Caco-2 (cell line): ENCODE results near the gene TTL. TPM values are rescaled to one million over a fixed set of nuclear protein-coding genes. Genes with fewer than 3 reads are reported as not detected.

Experiments
- BruUV-seq: library from RNA; stranded (reverse); fragments of 400-500 nt; replicated peaks from 2 replicates; lab custom pipeline; 2021; lab: Mats Ljungman, UMichigan
- CTCF ChIA-PET: fragments of 300-600 bp; sonication (Branson Sonifier 250); formaldehyde crosslinking; loops from one replicate; lab custom pipeline; 2022; ENCODE audit warnings: antibody characterized with exemption; lab: Charles Lee
- POLR2A ChIA-PET: fragments of 300-600 bp; sonication (Branson Sonifier 250); formaldehyde crosslinking; loops from one replicate; lab custom pipeline; 2022; ENCODE audit warnings: antibody characterized with exemption; lab: Charles Lee
- DNase-seq, 2 experiments: peaks; one replicate each; pipeline versions ENCODE4 v3.0.0 to v3.0.0-alpha.2; 2020 to 2022
- H3K27me3 ChIP-seq: replicated peaks from 2 replicates; pipeline ENCODE4 v1.6.0; 2011; ENCODE audit warnings: low read length; ENCODE audit not compliant: control insufficient read depth, insufficient read depth
- H3K36me3 ChIP-seq: 2 replicates; pipeline ENCODE4 v1.5.1; 2011; ENCODE audit warnings: low read length; ENCODE audit not compliant: control insufficient read depth, insufficient read depth
- H3K4me1 ChIP-seq: fragments of 250-450 bp; sonication (Bioruptor Pico); 2 replicates; pipeline ENCODE4 v1.5.1; 2020; ENCODE audit warnings: mild to moderate bottlenecking
- H3K4me3 ChIP-seq: 2 replicates; pipeline ENCODE4 v1.5.1; 2011; ENCODE audit warnings: low read depth, mild to moderate bottlenecking, control low read depth, low read length
- H3K9me3 ChIP-seq: fragments of 250-450 bp; sonication (Bioruptor Pico); 2 replicates; pipeline ENCODE4 v1.5.1; 2020; ENCODE audit warnings: mild to moderate bottlenecking, moderate library complexity
- H3K27ac Mint-ChIP-seq: one replicate; pipeline ENCODE4 v1.8.0; 2022; ENCODE audit warnings: mixed read lengths; ENCODE audit not compliant: unreplicated experiment
- H3K27me3 Mint-ChIP-seq: one replicate; pipeline ENCODE4 v1.8.0; 2022; ENCODE audit warnings: mixed read lengths; ENCODE audit not compliant: insufficient read depth, unreplicated experiment
- H3K36me3 Mint-ChIP-seq: one replicate; pipeline ENCODE4 v1.8.0; 2022; ENCODE audit warnings: mild to moderate bottlenecking, mixed read lengths; ENCODE audit not compliant: insufficient read depth, unreplicated experiment
- H3K4me1 Mint-ChIP-seq: one replicate; pipeline ENCODE4 v1.8.0; 2022; ENCODE audit warnings: low read depth, mixed read lengths; ENCODE audit not compliant: unreplicated experiment
- H3K4me3 Mint-ChIP-seq: one replicate; pipeline ENCODE4 v1.8.0; 2022; ENCODE audit warnings: mild to moderate bottlenecking, moderate library complexity, mixed read lengths; ENCODE audit not compliant: unreplicated experiment
- H3K9me3 Mint-ChIP-seq: one replicate; pipeline ENCODE4 v1.8.0; 2022; ENCODE audit warnings: mixed read lengths; ENCODE audit not compliant: unreplicated experiment
- intact Hi-C: fragments of 100-400 bp; cut with micrococcal nuclease; formaldehyde crosslinking; loops from one replicate; pipeline ENCODE4 v1.10.0; 2022; ENCODE audit not compliant: unreplicated experiment
- total RNA-seq: library from RNA; stranded (reverse); gene quantifications from 2 replicates; pipeline ENCODE4 v1.2.3, GENCODE V29; 2022
- TF ChIP-seq, protein P1 (sequence below), 2 experiments: fragments of 200-600 bp in 1 of 2; IDR thresholded peaks; 1 replicate in 1 of 2; 2 replicates in 1 of 2; pipeline versions ENCODE4 v1.5.1 to v1.8.0; 2011 to 2022; ENCODE audit warnings: antibody characterized with exemption in 1 of 2, control low read depth in 1 of 2, inconsistent platforms in 1 of 2, low read depth in 1 of 2, low read length in 1 of 2, mild to moderate bottlenecking in 1 of 2, moderate library complexity in 1 of 2; ENCODE audit not compliant: insufficient read depth in 1 of 2, severe bottlenecking in 1 of 2, unreplicated experiment in 1 of 2

Gene TTL
- total RNA-seq, 1 experiment from 2014 or later = 46.9 TPM

DNA sequence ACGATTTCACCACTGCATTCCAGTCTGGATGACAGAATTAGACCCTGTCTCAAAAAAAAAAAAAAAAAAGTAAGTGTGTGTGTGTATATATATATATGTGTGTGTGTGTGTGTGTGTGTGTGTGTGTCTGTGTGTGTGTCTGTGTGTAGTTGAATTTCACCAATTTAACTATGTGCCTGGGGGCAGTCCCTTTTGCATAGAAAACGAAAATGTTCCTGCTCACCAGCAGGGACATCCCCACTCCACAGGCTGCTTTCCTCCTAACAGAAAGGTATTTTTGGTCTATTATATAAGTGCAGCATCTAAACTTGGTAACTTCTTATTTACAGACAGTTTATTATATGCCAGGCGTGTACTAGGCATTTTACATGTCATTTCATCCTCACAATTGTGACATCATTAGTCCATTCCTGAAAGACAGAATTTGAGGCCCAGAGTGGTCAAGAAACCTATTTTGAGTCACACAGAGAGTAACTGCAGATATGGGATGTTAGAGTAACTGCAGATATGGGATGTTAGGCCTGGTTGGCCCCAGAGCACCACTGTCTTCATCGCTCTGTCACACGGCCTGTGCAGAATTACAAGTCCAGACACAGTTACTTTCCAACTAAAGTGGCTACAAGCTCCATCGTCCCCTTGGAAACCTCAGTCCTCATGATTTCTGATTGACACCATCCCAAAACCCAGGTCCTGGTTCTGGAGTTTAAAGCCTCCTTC is 9.3 kb upstream of the TTL start:
- Histone ChIP-seq H3K4me1 (no peaks in the 10 kb centered on the region), H3K4me3 (no peak overlapping the region), H3K36me3 (no peaks in the 10 kb centered on the region), H3K9me3 (no peaks in the 10 kb centered on the region; the same call in 1 of the 2 replicates), H3K27me3 (no peaks in the 10 kb centered on the region)
- Mint-ChIP-seq H3K27ac (no peak overlapping the region), H3K9me3 (no peaks in the 10 kb centered on the region), H3K27me3 (no peaks in the 10 kb centered on the region), H3K36me3 (no peaks in the 10 kb centered on the region), H3K4me3 (no peak overlapping the region), H3K4me1 (no peaks in the 10 kb centered on the region)
- POLR2A ChIA-PET = no interaction called here
- TF ChIP-seq, protein P1, sequence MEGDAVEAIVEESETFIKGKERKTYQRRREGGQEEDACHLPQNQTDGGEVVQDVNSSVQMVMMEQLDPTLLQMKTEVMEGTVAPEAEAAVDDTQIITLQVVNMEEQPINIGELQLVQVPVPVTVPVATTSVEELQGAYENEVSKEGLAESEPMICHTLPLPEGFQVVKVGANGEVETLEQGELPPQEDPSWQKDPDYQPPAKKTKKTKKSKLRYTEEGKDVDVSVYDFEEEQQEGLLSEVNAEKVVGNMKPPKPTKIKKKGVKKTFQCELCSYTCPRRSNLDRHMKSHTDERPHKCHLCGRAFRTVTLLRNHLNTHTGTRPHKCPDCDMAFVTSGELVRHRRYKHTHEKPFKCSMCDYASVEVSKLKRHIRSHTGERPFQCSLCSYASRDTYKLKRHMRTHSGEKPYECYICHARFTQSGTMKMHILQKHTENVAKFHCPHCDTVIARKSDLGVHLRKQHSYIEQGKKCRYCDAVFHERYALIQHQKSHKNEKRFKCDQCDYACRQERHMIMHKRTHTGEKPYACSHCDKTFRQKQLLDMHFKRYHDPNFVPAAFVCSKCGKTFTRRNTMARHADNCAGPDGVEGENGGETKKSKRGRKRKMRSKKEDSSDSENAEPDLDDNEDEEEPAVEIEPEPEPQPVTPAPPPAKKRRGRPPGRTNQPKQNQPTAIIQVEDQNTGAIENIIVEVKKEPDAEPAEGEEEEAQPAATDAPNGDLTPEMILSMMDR (IDR thresholded peaks at IDR 0.05; ENCODE audit: insufficient read depth in 1 of 2, low read depth in 1 of 2, low read length in 1 of 2, severe bottlenecking in 1 of 2, unreplicated experiment in 1 of 2) = no peak
- DNase-seq = no peak
- no TSS peak for BruUV-seq
- CTCF ChIA-PET = no interaction called here
- intact Hi-C loops = no loop called here

DNA sequence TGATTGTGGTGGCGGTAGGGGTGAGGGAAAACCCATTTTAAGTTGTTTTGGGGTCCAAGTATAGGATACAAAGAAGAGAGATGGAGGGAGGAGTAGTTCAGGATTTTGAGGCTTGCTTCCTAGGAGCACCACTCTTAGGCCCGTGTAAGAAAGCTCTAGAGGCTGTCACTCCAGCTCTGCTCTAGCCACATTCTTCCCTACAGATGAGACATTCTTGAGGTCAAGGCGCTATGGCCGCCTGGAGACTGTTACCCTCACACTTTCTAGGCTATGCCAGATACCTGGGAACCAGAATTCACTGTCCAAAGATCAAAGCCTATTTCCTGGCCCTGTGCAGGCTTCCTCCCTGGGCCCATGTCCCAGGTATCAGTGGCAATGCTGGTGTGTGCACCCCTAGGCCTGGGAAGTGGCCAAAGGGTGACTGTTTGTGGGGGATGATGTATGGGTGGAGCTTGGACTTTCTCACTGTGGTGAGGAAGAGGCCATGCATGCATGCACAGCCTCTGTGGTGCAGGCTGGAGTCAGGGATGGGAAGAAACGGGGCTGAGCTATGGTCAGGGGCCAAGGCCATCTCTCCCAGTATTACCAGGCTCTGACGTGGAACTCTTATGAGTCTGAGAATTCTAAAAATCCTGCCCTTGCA is 7.0 kb upstream of the TTL start:
- Histone ChIP-seq H3K9me3 (no peaks in the 10 kb centered on the region), H3K27me3 (no peaks in the 10 kb centered on the region), H3K4me1 (no peaks in the 10 kb centered on the region), H3K4me3 (no peak overlapping the region), H3K36me3 (no peaks in the 10 kb centered on the region)
- Mint-ChIP-seq H3K27me3 (no peaks in the 10 kb centered on the region), H3K4me1 (no peaks in the 10 kb centered on the region), H3K27ac (no peak overlapping the region), H3K36me3 (no peaks in the 10 kb centered on the region), H3K4me3 (no peak overlapping the region), H3K9me3 (no peaks in the 10 kb centered on the region)
- POLR2A ChIA-PET = no interaction called here
- no peak for DNase-seq
- no TSS peak for BruUV-seq
- TF ChIP-seq, protein P1 (IDR thresholded peaks at IDR 0.05; ENCODE audit: insufficient read depth in 1 of 2, low read depth in 1 of 2, low read length in 1 of 2, severe bottlenecking in 1 of 2, unreplicated experiment in 1 of 2) = no peak
- intact Hi-C loops = no loop called here
- CTCF ChIA-PET = no interaction called here

DNA sequence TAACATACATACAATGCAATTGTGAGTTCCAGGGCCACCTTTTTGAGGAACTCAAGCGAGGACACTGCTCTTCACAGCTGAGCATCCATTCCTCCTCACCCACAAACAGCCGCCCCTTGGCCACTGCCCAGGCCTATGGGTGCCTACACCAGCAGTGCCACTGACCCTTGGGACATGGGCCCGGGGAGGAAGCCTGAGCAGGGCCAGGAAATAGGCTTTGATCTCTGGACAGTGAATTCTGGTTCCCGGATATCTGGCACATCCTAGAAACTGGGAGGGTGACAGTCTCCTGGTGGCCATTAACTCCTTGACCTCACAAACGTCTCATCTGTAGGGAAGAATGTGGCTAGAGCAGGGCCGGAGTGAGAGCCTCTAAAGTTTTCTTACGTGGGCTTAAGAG is 5.5 kb upstream of the TTL start:
- H3K4me3 ChIP-seq = no peak overlapping the region
- no peaks in the 10 kb centered on the region for H3K9me3 ChIP-seq
- no peaks in the 10 kb centered on the region for H3K27me3 ChIP-seq
- H3K36me3 ChIP-seq = no peaks in the 10 kb centered on the region
- no peaks in the 10 kb centered on the region for H3K4me1 ChIP-seq
- intact Hi-C loops = no loop called here
- ChIA-PET CTCF (no interaction called here), POLR2A (no interaction called here)
- Mint-ChIP-seq H3K4me1 (no peaks in the 10 kb centered on the region), H3K4me3 (no peak overlapping the region), H3K36me3 (peaks cover 6% of the 10 kb centered on the region), H3K27me3 (no peaks in the 10 kb centered on the region), H3K27ac (no peak overlapping the region), H3K9me3 (no peaks in the 10 kb centered on the region)
- DNase-seq = no peak
- no TSS peak for BruUV-seq
- TF ChIP-seq, protein P1 (IDR thresholded peaks at IDR 0.05; ENCODE audit: insufficient read depth in 1 of 2, low read depth in 1 of 2, low read length in 1 of 2, severe bottlenecking in 1 of 2, unreplicated experiment in 1 of 2) = no peak
